NCI-H345 (cell line): ENCODE results near the gene SMG6.
A peak's percentile ranks its signal among the peaks of the same experiment; 100 is the strongest.

Source experiments
- DNase-seq: peaks from one replicate; lab custom pipeline; 2025; lab: John Stamatoyannopoulos, UW

The SMG6 gene

GRCh38 chr17:2235265-2235664 is 68.3 kb downstream of the SMG6 start:
- no peak for DNase-seq

- DNase-seq = no peak
Observed at GRCh38 chr17:2233441-2233947, 70.1 kb downstream of the SMG6 start.

GRCh38 chr17:2232244-2232638 is 71.3 kb downstream of the SMG6 start:
- DNase-seq = no peak

GRCh38 chr17:2230877-2231276 is 72.7 kb downstream of the SMG6 start:
- DNase-seq = no peak

- DNase-seq = no peak
Observed at GRCh38 chr17:2227025-2227699, 76.4 kb downstream of the SMG6 start.

GRCh38 chr17:2223617-2223927 is 80.0 kb downstream of the SMG6 start:
- no peak for DNase-seq

- no peak for DNase-seq
Observed at GRCh38 chr17:2222901-2223616, 80.5 kb downstream of the SMG6 start.

GRCh38 chr17:2222301-2222700 is 81.3 kb downstream of the SMG6 start:
- DNase-seq = no peak

- no peak for DNase-seq
Observed at GRCh38 chr17:2218426-2218825, 85.2 kb downstream of the SMG6 start.

GRCh38 chr17:2215616-2216364 is 87.8 kb downstream of the SMG6 start:
- no peak for DNase-seq

GRCh38 chr17:2214929-2215615 is 88.5 kb downstream of the SMG6 start:
- DNase-seq = no peak

GRCh38 chr17:2214047-2214928 is 89.3 kb downstream of the SMG6 start:
- DNase-seq = no peak

- peak; percentile 25 for DNase-seq
Observed at GRCh38 chr17:2213291-2213960, 90.2 kb downstream of the SMG6 start.

GRCh38 chr17:2212400-2212981 is 91.1 kb downstream of the SMG6 start:
- no peak for DNase-seq

GRCh38 chr17:2211661-2212399 is 91.8 kb downstream of the SMG6 start:
- no peak for DNase-seq

GRCh38 chr17:2210726-2211125 is 92.9 kb downstream of the SMG6 start:
- no peak for DNase-seq

GRCh38 chr17:2207815-2208515 is 95.6 kb downstream of the SMG6 start:
- no peak for DNase-seq

- DNase-seq = no peak
Observed at GRCh38 chr17:2204393-2204792, 99.2 kb downstream of the SMG6 start.

GRCh38 chr17:2203818-2204217 is 99.8 kb downstream of the SMG6 start:
- DNase-seq = no peak
